Testis (tissue), 3 donors: ENCODE results near the gene ASIC2. TPM values are rescaled to one million over a fixed set of nuclear protein-coding genes. Genes with fewer than 3 reads are reported as not detected.

Experiments used
- DNase-seq: peaks from one replicate; pipeline ENCODE4 v3.0.0-alpha.2; 2019
- H3K27ac ChIP-seq, 2 donors: fragments of 200-600 bp; sonication (generic); one replicate each; pipeline ENCODE4 v1.5.1; 2019
- H3K27me3 ChIP-seq: fragments of 200-600 bp; sonication (generic); one replicate; pipeline ENCODE4 v1.5.1; 2019
- H3K36me3 ChIP-seq: fragments of 200-600 bp; sonication (generic); one replicate; pipeline ENCODE4 v1.5.1; 2017; ENCODE audit warnings: low read depth; ENCODE audit errors: missing control alignments
- H3K4me1 ChIP-seq: fragments of 200-600 bp; sonication (generic); one replicate; pipeline ENCODE4 v1.5.1; 2019
- H3K4me3 ChIP-seq, 2 donors: fragments of 200-600 bp; sonication (generic); one replicate each; pipeline ENCODE4 v1.5.1; 2017 to 2019
- H3K9me3 ChIP-seq: fragments of 200-600 bp; sonication (generic); one replicate; pipeline ENCODE4 v1.5.1; 2017
- CTCF ChIP-seq, 3 experiments: fragments of 450-650 bp in 2 of 3; fragments of 200-600 bp in 1 of 3; sonication (generic) in 1 of 3; IDR thresholded peaks; one replicate each; pipeline ENCODE4 v1.5.1; 2016 to 2019; ENCODE audit warnings: antibody characterized with exemption in 3 of 3, mild to moderate bottlenecking in 2 of 3, moderate library complexity in 1 of 3
- POLR2A ChIP-seq: fragments of 450-650 bp; IDR thresholded peaks from one replicate; pipeline ENCODE4 v1.6.1; 2017; ENCODE audit warnings: antibody characterized with exemption, mild to moderate bottlenecking, moderate library complexity
- WGBS, 2 donors: methylation state at CpG; one replicate each; pipeline ENCODE4 v1.1.5; 2018; 5-methylcytosine and 5-hydroxymethylcytosine counted together
- intact Hi-C: fragments of 100-400 bp; cut with DNase I; formaldehyde crosslinking; loops from one replicate; pipeline ENCODE4 v1.15.1; 2023; ENCODE audit warnings: low total_unique reads
- polyA plus RNA-seq: library from polyadenylated mRNA; stranded (reverse); fragments of 350-450 nt; fragmentation: Illumina TruSeq; extraction: RNeasy Lipid Tissue Mini Kit (QIAGEN cat#74804); gene quantifications from one replicate; pipeline ENCODE4 v1.2.3, GENCODE V29; 2014; ENCODE audit warnings: low read depth, low replicate concordance; ENCODE audit not compliant: insufficient read depth
- total RNA-seq, 2 donors: library from RNA; depleted of rRNA; stranded (reverse); fragments of >200 nt; gene quantifications; one replicate each; pipeline ENCODE4 v1.2.3, GENCODE V29; 2016

Gene ASIC2
- total and polyA plus RNA-seq, 3 donors from 2014 or later: 0.73 to 1.0 (median 0.81) TPM

- no peak overlapping the region for H3K4me3 ChIP-seq
- H3K9me3 ChIP-seq: no peaks in the 10 kb centered on the region
- H3K27ac ChIP-seq: no peak overlapping the region
- no peak for TF ChIP-seq CTCF (IDR thresholded peaks at IDR 0.05)
- TF ChIP-seq POLR2A: no peak
- no peaks in the 10 kb centered on the region for H3K27me3 ChIP-seq
- DNase-seq: no peak
- no peaks in the 10 kb centered on the region for H3K36me3 ChIP-seq
- WGBS, 2 donors: 73 to 77% methylated on average over 4 of the region's 4 CpGs
- peaks cover 5% of the 10 kb centered on the region for H3K4me1 ChIP-seq
- intact Hi-C loops: no loop called here
These were observed 113.9 kb downstream of the ASIC2 start for GRCh38 chr17:33179151-33179550.

GRCh38 chr17:33178681-33179080 lies 114.4 kb downstream of the ASIC2 start:
- no peak overlapping the region for H3K4me3 ChIP-seq
- H3K27me3 ChIP-seq: no peaks in the 10 kb centered on the region
- TF ChIP-seq CTCF (IDR thresholded peaks at IDR 0.05) (no peak), POLR2A (no peak)
- H3K36me3 ChIP-seq: no peaks in the 10 kb centered on the region
- H3K9me3 ChIP-seq: no peaks in the 10 kb centered on the region
- intact Hi-C loops: no loop called here
- WGBS, 2 donors: 77 to 100% methylated on average over 1 to 3 of the region's 3 CpGs
- peaks cover 5% of the 10 kb centered on the region for H3K4me1 ChIP-seq
- no peak for DNase-seq
- H3K27ac ChIP-seq: no peak overlapping the region

- intact Hi-C loops: no loop called here
These were observed 117.5 kb downstream of the ASIC2 start for GRCh38 chr17:33175562-33175961.

DNA sequence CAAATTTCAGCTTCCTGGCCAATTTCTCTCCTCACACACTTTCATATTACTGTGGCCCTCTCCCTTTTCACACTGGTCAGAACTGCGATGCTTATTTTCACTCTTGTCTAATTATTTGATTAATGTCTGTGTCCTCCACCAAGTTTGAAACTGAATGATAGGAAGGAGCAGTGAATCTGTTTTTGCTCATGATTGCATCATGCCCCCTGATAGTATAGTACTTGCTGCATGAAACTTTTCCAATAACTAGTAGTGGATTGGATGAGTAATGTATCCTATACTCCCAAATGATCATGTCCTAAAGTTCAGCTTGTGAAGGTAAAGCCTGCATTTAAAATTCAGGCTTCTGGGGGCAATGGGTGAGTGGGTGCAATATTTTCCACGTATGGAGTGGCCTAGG lies 121.2 kb downstream of the ASIC2 start:
- Histone ChIP-seq H3K4me1 (peaks cover 5% of the 10 kb centered on the region), H3K27me3 (no peaks in the 10 kb centered on the region), H3K27ac (no peak overlapping the region), H3K9me3 (no peaks in the 10 kb centered on the region), H3K4me3 (no peak overlapping the region), H3K36me3 (no peaks in the 10 kb centered on the region)
- intact Hi-C loops: no loop called here
- no peak for DNase-seq
- no peak for TF ChIP-seq CTCF (IDR thresholded peaks at IDR 0.05)
- no peak for TF ChIP-seq POLR2A
- WGBS, 2 donors: 84 to 86% methylated on average over 1 to 2 of the region's 2 CpGs

More at GRCh38 chr17:33175562-33175961, 117.5 kb downstream of the ASIC2 start:
- no peaks in the 10 kb centered on the region for H3K9me3 ChIP-seq
- H3K27me3 ChIP-seq: no peaks in the 10 kb centered on the region
- no peak for DNase-seq
- 44 to 54% methylated on average over 8 of the region's 8 CpGs for WGBS, 2 donors
- H3K36me3 ChIP-seq: no peaks in the 10 kb centered on the region
- H3K4me3 ChIP-seq: no peak overlapping the region
- no peak for TF ChIP-seq POLR2A
- TF ChIP-seq CTCF (IDR thresholded peaks at IDR 0.05): no peak
- H3K4me1 ChIP-seq: peaks cover 5% of the 10 kb centered on the region
- no peak overlapping the region for H3K27ac ChIP-seq

GRCh38 chr17:33169580-33170285 lies 123.4 kb downstream of the ASIC2 start:
- DNase-seq: no peak
- intact Hi-C loops: no loop called here
- H3K36me3 ChIP-seq: no peaks in the 10 kb centered on the region
- TF ChIP-seq CTCF (IDR thresholded peaks at IDR 0.05) (no peak), POLR2A (no peak)
- H3K27me3 ChIP-seq: no peaks in the 10 kb centered on the region
- H3K4me1 ChIP-seq: no peaks in the 10 kb centered on the region
- no peak overlapping the region for H3K4me3 ChIP-seq
- H3K27ac ChIP-seq: no peak overlapping the region
- 58 to 64% methylated on average over 6 of the region's 6 CpGs for WGBS, 2 donors
- no peaks in the 10 kb centered on the region for H3K9me3 ChIP-seq
